ENCODE data around the gene PTPMT1. TPM values are rescaled to one million over a fixed set of nuclear protein-coding genes. Genes with fewer than 3 reads are reported as not detected.

The PTPMT1 gene
- polyA plus RNA-seq, 3 donors = 39.2 to 87.8 (median 83.3) TPM

- Histone ChIP-seq H3K4me3 (replicated peaks in 1 of 3; ENCODE audit: low read depth in 2 of 3, low read length in 3 of 3) (no peak overlapping the region), H3K27ac (ENCODE audit: low read depth in 1 of 2, low read length in 2 of 2) (peak overlapping the region in 1 of 2 donors; percentile 21), H3K9me3 (replicated peaks in 1 of 2; ENCODE audit: control insufficient read depth in 1 of 2, insufficient read depth in 1 of 2, low read length in 2 of 2) (no peaks in the 10 kb centered on the region), H2AFZ (ENCODE audit: insufficient read depth, low read depth, low read length, poor library complexity, severe bottlenecking) (no peak overlapping the region), H3K36me3 (replicated peaks in 1 of 2; ENCODE audit: control insufficient read depth in 1 of 2, insufficient read depth in 2 of 2, low read length in 2 of 2) (peaks cover 6% of the 10 kb centered on the region in 2 donors), H3K79me2 (ENCODE audit: insufficient read depth, low read length) (peaks cover 100% of the 10 kb centered on the region), H3K4me2 (replicated peaks; ENCODE audit: extremely low read depth, low read length, poor library complexity, severe bottlenecking) (no peak overlapping the region), H4K20me1 (ENCODE audit: insufficient read depth, low read length) (peaks cover 100% of the 10 kb centered on the region), H3K9ac (ENCODE audit: insufficient read depth, low read length, poor library complexity, severe bottlenecking) (no peak overlapping the region), H3K4me1 (ENCODE audit: control insufficient read depth in 1 of 2, insufficient read depth in 2 of 2, low read length in 2 of 2) (peaks cover 16 to 44% of the 10 kb centered on the region in 2 donors), H3K27me3 (ENCODE audit: control insufficient read depth in 2 of 2, insufficient read depth in 2 of 2, low read length in 2 of 2) (no peaks in the 10 kb centered on the region)
- H3K4me3 Mint-ChIP-seq = no peak overlapping the region
- H3K36me3 Mint-ChIP-seq = peaks cover 8 to 28% of the 10 kb centered on the region in 2 donors
- peaks cover 0 to 1% (median 0%) of the 10 kb centered on the region in 3 donors for H3K27me3 Mint-ChIP-seq (ENCODE audit: low read depth in 3 of 3)
- DNase-seq = no peak
- TF ChIP-seq CTCF (IDR thresholded peaks at IDR 0.05) = no peak
- H3K4me1 Mint-ChIP-seq = peaks cover 55% of the 10 kb centered on the region
- intact Hi-C loops (cut with micrococcal nuclease) = no loop called here
- no peaks in the 10 kb centered on the region for H3K9me3 Mint-ChIP-seq
- WGBS (ENCODE audit: insufficient coverage) = 88% methylated on average over 1 of the region's 3 CpGs
- H3K27ac Mint-ChIP-seq = peak overlapping the region; percentile 20 to 85 (median 41)
These were observed 28.5 kb upstream of the PTPMT1 start for GRCh38 chr11:47536915-47537314.

GRCh38 chr11:47538741-47539565, 26.4 kb upstream of the PTPMT1 start:
- Histone ChIP-seq H3K4me1 (ENCODE audit: control insufficient read depth in 1 of 2, insufficient read depth in 2 of 2, low read length in 2 of 2) (peaks cover 10 to 30% of the 10 kb centered on the region in 2 donors), H3K36me3 (replicated peaks in 1 of 2; ENCODE audit: control insufficient read depth in 1 of 2, insufficient read depth in 2 of 2, low read length in 2 of 2) (peaks cover 6 to 16% of the 10 kb centered on the region in 2 donors), H3K4me2 (replicated peaks; ENCODE audit: extremely low read depth, low read length, poor library complexity, severe bottlenecking) (no peak overlapping the region), H3K4me3 (replicated peaks in 1 of 3; ENCODE audit: low read depth in 2 of 3, low read length in 3 of 3) (no peak overlapping the region), H4K20me1 (ENCODE audit: insufficient read depth, low read length) (peaks cover 100% of the 10 kb centered on the region), H3K9me3 (replicated peaks in 1 of 2; ENCODE audit: control insufficient read depth in 1 of 2, insufficient read depth in 1 of 2, low read length in 2 of 2) (no peaks in the 10 kb centered on the region), H3K27ac (ENCODE audit: low read depth in 1 of 2, low read length in 2 of 2) (peak overlapping the region in 1 of 2 donors; percentile 67), H3K9ac (ENCODE audit: insufficient read depth, low read length, poor library complexity, severe bottlenecking) (no peak overlapping the region), H2AFZ (ENCODE audit: insufficient read depth, low read depth, low read length, poor library complexity, severe bottlenecking) (no peak overlapping the region), H3K27me3 (ENCODE audit: control insufficient read depth in 2 of 2, insufficient read depth in 2 of 2, low read length in 2 of 2) (no peaks in the 10 kb centered on the region), H3K79me2 (ENCODE audit: insufficient read depth, low read length) (peaks cover 100% of the 10 kb centered on the region)
- H3K36me3 Mint-ChIP-seq = peaks cover 8 to 34% of the 10 kb centered on the region in 2 donors
- no peaks in the 10 kb centered on the region for H3K27me3 Mint-ChIP-seq (ENCODE audit: low read depth in 3 of 3)
- no peak for TF ChIP-seq CTCF (IDR thresholded peaks at IDR 0.05)
- H3K4me3 Mint-ChIP-seq = no peak overlapping the region
- H3K4me1 Mint-ChIP-seq = peaks cover 45% of the 10 kb centered on the region
- no peaks in the 10 kb centered on the region for H3K9me3 Mint-ChIP-seq
- H3K27ac Mint-ChIP-seq = peak overlapping the region in 6 of 7 donors; percentile 2 to 89 (median 74)
- intact Hi-C loops (cut with micrococcal nuclease) = no loop called here
- WGBS (ENCODE audit: insufficient coverage) = 93% methylated on average over 8 of the region's 10 CpGs
- DNase-seq = no peak

Measured in CD14-positive monocyte (primary cell).